Lower leg skin (tissue), 4 donors: Measurements from ENCODE around the gene EP400. TPM values are rescaled to one million over a fixed set of nuclear protein-coding genes. Genes with fewer than 3 reads are reported as not detected.
"Not testable (repeated sequence)": the region's sequence is repeated elsewhere in the genome, so short reads cannot be mapped to it uniquely, and the experiment has no call there.

ENCODE experiments used
- DNase-seq, 2 donors: peaks; one replicate each; pipeline ENCODE4 v3.0.0-alpha.2; 2019; ENCODE audit warnings: low spot score in 2 of 2
- H3K4me3 ChIP-seq: fragments of 200-600 bp; sonication (generic); 2 replicates; pipeline ENCODE4 v1.5.1; 2017; ENCODE audit warnings: mild to moderate bottlenecking, low read depth; ENCODE audit not compliant: poor library complexity, severe bottlenecking
- POLR2A ChIP-seq, 2 donors: fragments of 450-650 bp; IDR thresholded peaks; one replicate each; pipeline ENCODE4 v1.6.1; 2016 to 2017; ENCODE audit warnings: antibody characterized with exemption in 2 of 2, mild to moderate bottlenecking in 1 of 2, moderate library complexity in 1 of 2
- WGBS, 2 donors: methylation state at CpG; one replicate each; pipeline ENCODE4 v1.1.5; 2018; 5-methylcytosine and 5-hydroxymethylcytosine counted together
- intact Hi-C: fragments of 100-400 bp; cut with DNase I; formaldehyde crosslinking; loops from one replicate; pipeline ENCODE4 v1.15.0; 2023; ENCODE audit warnings: low total_unique reads
- total RNA-seq, 4 donors: library from RNA; depleted of rRNA; stranded (reverse); fragments of >200 nt; gene quantifications; one replicate each; pipeline ENCODE4 v1.1.0, GENCODE V29; 2016
- TF ChIP-seq, protein P1 (sequence below), 3 donors: fragments of 450-650 bp; IDR thresholded peaks; one replicate each; pipeline ENCODE4 v1.5.1; 2016; ENCODE audit warnings: antibody characterized with exemption in 3 of 3, mild to moderate bottlenecking in 3 of 3, moderate library complexity in 2 of 3

Gene EP400
- total RNA-seq, 4 donors from 2014 or later = 22.0 to 45.8 (median 24.6) TPM

DNA sequence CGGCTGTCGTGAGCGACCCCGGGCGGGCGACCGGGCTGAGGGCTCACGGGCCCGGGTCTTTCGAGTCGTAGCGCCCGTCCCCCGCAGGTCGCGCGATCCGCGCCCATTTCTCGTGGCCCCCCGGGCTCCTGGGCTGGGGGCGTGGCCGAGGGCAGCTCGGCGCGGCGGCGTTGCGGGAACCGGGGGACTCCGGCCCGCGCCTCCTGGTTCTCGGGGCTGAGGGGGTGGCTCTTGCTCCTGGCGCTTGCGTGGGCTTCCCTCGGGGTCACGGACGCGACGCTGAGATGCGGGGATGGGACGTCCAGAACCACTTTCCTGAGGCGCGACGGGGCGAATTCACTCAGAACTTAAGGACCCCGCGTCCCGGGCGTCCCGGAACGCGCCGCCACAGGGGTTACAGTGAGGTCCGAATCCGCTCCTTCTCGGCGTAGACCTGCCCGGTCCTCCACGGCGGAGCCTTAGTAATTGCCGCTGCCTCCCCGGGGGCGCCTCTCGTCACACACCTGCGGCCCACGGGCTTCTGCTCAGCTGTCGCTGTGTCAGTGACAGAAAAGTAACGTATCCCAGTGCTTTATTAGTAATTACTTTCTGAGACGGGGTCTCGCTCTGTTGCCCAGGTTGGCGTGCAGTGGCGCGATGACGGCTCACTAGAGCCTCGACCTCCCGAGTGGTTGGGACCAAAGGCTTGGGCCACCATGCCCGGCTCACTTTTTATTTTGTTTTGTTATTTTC is 606 bp downstream of the EP400 start:
- 0 to 1% methylated on average over 19 to 50 of the region's 79 CpGs for WGBS, 2 donors
- H3K4me3 ChIP-seq = peak overlapping the region; percentile 81
- intact Hi-C loops = no loop called here
- TF ChIP-seq, protein P1, sequence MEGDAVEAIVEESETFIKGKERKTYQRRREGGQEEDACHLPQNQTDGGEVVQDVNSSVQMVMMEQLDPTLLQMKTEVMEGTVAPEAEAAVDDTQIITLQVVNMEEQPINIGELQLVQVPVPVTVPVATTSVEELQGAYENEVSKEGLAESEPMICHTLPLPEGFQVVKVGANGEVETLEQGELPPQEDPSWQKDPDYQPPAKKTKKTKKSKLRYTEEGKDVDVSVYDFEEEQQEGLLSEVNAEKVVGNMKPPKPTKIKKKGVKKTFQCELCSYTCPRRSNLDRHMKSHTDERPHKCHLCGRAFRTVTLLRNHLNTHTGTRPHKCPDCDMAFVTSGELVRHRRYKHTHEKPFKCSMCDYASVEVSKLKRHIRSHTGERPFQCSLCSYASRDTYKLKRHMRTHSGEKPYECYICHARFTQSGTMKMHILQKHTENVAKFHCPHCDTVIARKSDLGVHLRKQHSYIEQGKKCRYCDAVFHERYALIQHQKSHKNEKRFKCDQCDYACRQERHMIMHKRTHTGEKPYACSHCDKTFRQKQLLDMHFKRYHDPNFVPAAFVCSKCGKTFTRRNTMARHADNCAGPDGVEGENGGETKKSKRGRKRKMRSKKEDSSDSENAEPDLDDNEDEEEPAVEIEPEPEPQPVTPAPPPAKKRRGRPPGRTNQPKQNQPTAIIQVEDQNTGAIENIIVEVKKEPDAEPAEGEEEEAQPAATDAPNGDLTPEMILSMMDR (IDR thresholded peaks at IDR 0.05) = no peak
- TF ChIP-seq POLR2A (IDR thresholded peaks at IDR 0.05) = no peak
- peak in 1 of 2 donors; percentile 88 for DNase-seq

DNA sequence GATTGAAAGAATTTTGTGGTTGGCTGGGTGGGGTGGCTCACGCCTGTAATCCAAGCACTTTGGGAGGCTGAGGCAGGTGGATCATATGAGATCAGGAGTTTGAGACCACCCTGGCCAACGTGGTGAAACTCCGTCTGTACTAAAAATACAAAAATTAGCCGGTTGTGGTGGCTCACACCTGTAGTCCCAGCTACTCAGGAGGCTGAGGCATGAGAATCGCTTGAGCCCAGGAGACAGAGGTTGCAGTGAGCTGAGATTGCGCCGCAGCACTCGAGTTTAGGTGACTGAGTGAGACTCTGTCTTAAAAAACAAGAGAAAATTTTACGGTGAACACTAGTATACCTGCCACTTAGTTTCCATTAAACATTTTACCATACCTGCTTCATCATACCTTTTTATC is 4.1 kb downstream of the EP400 start:
- DNase-seq = peak in 1 of 2 donors; percentile 53
- H3K4me3 ChIP-seq, intact Hi-C loops: not testable (repeated sequence)
- 92 to 94% methylated on average over 9 of the region's 9 CpGs for WGBS, 2 donors

DNA sequence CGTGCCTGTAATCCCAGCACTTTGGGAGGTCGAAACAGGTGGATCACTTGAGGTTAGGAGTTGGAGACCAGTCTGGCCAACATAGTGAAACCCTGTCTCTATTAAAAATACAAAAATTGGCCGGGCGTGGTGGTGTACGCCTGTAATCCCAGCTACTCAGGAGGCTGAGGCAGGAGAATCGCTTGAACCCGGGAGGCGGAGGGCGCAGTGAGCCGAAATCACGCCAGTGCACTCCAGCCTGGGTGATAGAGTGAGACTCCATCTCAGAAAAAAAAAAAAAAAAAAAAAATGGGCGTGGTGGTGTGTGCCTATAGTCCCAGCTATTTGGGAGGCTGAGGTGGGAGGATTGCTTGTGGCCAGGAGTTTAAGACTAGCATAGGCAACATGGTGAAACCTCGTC is 4.7 kb downstream of the EP400 start:
- intact Hi-C loops, H3K4me3 ChIP-seq: not testable (repeated sequence)
- DNase-seq = peak in 1 of 2 donors; percentile 58
- 94 to 95% methylated on average over 13 of the region's 13 CpGs for WGBS, 2 donors

DNA sequence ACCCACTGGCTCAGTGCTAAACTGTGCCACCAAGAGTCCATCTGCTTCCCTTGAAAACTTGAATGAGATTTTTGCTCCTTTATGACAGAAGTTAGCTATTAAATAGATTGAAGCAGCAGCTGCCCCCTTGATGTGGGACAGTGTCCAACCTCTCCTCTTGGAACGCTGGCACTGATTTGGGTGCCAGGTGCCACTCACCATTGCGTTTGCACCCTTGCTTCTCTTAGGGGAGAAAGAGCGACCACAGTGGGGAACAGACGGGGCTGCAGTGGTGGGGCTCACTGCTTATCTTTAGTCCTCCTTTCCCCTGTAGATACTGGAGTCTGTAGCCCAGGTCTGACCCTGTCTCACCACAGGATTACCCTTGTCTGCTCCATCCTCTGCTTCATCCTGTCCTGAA is 9.4 kb downstream of the EP400 start:
- no peak for TF ChIP-seq POLR2A (IDR thresholded peaks at IDR 0.05)
- TF ChIP-seq, protein P1 (IDR thresholded peaks at IDR 0.05) = no peak
- H3K4me3 ChIP-seq = no peak overlapping the region
- peak in 1 of 2 donors; percentile 61 for DNase-seq
- 64 to 71% methylated on average over 4 of the region's 4 CpGs for WGBS, 2 donors
- intact Hi-C loops = no loop called here

DNA sequence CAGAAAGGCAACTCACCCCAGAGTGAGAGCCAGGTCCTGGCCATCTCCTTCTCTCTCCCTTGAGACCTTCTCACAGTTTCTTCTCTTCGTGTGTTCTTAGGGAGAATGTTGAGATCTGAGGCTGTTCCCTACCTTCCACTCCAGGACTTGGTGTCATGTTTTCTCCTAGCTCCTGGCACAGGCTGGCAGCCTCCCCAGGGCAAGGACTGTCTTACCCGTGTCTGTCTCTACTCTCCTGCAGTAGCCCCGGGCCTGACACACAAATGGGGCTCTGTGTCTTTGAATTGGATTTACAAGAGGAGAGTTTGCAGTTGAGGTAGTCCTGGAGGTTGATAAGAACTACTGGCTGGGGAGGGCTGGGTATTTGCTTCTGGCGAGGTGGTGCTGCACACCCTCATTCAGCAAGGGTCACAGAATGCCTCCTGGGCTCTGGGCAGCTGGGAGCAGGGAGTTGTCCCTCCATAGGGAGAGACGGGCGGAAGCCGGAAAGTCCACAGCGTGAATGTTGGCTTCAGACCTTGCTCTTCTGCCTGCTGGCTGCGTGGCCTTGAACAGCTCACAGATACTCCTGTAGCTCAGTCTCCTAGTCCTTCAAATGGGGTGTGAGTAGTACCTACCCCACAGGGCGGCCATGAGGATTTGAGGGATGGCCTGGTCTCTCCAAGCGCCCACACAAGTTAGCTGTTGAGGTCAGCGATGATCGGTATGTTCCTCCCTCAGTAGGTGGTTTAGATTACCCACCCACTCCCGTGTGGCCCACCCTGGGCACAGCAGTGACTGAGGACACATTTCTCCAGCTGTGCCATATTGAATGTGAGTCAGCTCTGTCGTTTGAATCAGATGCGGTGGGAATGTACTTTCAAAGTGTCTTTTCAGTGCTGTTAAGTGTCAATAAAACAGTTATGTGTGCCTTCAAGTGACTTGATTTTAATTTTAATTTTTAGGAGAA is 10.2 kb downstream of the EP400 start:
- no peak for TF ChIP-seq POLR2A (IDR thresholded peaks at IDR 0.05)
- TF ChIP-seq, protein P1 (IDR thresholded peaks at IDR 0.05) = no peak

DNA sequence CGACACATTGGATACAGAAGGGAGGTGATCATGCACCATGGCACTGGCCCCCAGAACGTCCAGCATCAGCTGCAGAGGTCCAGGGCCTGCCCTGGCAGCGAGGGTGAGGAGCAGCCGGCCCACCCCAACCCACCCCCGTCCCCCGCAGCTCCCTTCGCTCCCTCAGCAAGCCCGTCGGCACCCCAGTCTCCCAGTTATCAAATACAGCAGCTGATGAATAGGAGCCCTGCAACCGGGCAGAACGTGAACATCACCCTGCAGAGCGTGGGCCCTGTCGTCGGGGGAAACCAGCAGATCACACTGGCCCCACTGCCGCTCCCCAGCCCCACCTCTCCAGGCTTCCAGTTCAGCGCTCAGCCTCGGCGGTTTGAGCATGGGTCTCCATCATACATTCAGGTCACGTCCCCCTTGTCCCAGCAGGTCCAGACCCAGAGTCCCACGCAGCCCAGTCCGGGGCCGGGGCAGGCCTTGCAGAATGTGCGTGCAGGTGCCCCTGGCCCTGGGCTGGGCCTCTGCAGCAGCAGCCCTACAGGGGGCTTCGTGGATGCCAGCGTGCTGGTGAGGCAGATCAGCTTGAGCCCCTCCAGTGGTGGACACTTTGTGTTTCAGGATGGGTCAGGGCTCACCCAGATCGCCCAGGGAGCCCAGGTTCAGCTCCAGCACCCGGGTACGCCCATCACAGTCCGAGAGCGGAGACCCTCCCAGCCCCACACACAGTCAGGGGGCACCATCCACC is 11.0 kb downstream of the EP400 start:
- peak in 1 of 2 donors; percentile 64 for DNase-seq
- H3K4me3 ChIP-seq, intact Hi-C loops: not testable (repeated sequence)
- WGBS, 2 donors = 87% methylated on average over 18 to 19 of the region's 30 CpGs

More for the DNA sequence above, 10.2 kb downstream of the EP400 start:
- intact Hi-C loops = no loop called here
- peak in 1 of 2 donors; percentile 81 for DNase-seq
- no peak overlapping the region for H3K4me3 ChIP-seq
- WGBS, 2 donors = 63 to 70% methylated on average over 16 of the region's 16 CpGs

DNA sequence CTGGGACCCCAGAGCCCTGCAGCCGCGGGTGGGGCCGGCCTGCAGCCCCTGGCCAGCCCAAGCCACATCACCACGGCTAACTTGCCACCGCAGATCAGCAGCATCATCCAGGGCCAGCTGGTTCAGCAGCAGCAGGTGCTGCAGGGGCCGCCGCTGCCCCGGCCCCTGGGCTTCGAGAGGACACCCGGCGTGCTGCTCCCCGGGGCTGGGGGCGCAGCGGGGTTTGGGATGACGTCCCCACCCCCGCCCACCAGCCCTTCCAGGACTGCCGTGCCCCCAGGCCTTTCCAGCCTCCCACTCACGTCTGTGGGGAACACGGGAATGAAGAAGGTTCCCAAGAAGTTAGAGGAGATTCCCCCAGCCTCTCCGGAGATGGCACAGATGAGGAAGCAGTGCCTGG is 11.6 kb downstream of the EP400 start:
- DNase-seq, H3K4me3 ChIP-seq, intact Hi-C loops: not testable (repeated sequence)
- WGBS, 2 donors = 73 to 100% methylated on average over 1 to 4 of the region's 20 CpGs
